B cell (primary cell): Measurements from ENCODE around the gene EVPL. TPM values are rescaled to one million over a fixed set of nuclear protein-coding genes. Genes with fewer than 3 reads are reported as not detected.

Experiments
- ATAC-seq: fragments of 200-7000 bp; cut with Tn5 transposase; one replicate; pipeline ENCODE4 v1.10.0; 2021; ENCODE audit warnings: low read depth, mild to moderate bottlenecking, moderate number of reproducible peaks, moderate library complexity
- CTCF ChIA-PET: fragments of 350-600 bp; sonication (Branson Sonifier 250); formaldehyde crosslinking; loops from one replicate; lab custom pipeline; 2021; ENCODE audit warnings: antibody characterized with exemption, inconsistent platforms; lab: Charles Lee
- POLR2A ChIA-PET: fragments of 350-600 bp; sonication (Branson Sonifier 250); formaldehyde crosslinking; loops from one replicate; lab custom pipeline; 2021; ENCODE audit warnings: antibody characterized with exemption; lab: Charles Lee
- DNase-seq: peaks from one replicate; pipeline ENCODE4 v3.0.0; 2013
- H2AFZ ChIP-seq: 2 replicates; pipeline ENCODE4 v1.6.1; 2012; ENCODE audit warnings: mild to moderate bottlenecking, low read depth, low read length; ENCODE audit not compliant: insufficient read depth, poor library complexity, severe bottlenecking
- H3K27ac ChIP-seq, 2 donors: 1 replicate in 1 of 2; 2 replicates in 1 of 2; pipeline ENCODE4 v1.5.1; 2012 to 2013; ENCODE audit warnings: low read length in 2 of 2, mild to moderate bottlenecking in 2 of 2, moderate library complexity in 1 of 2
- H3K27me3 ChIP-seq, 4 experiments: fragments of 200-600 bp in 1 of 4; sonication (generic) in 1 of 4; replicated peaks in 1 of 4; 1 replicate in 2 of 4; 2 replicates in 2 of 4; pipeline versions ENCODE4 v1.6.1 to v1.7.0; 2013 to 2016; ENCODE audit warnings: low read length in 3 of 4, mild to moderate bottlenecking in 2 of 4, mixed read lengths in 1 of 4, moderate library complexity in 1 of 4; ENCODE audit not compliant: insufficient read depth in 4 of 4, control insufficient read depth in 3 of 4; ENCODE audit errors: control extremely low read depth in 1 of 4
- H3K36me3 ChIP-seq, 2 experiments: replicated peaks in 1 of 2; 1 replicate in 1 of 2; 2 replicates in 1 of 2; pipeline versions ENCODE4 v1.6.1 to v1.7.1; 2013; ENCODE audit warnings: low read length in 1 of 2; ENCODE audit not compliant: insufficient read depth in 2 of 2, control insufficient read depth in 1 of 2; ENCODE audit errors: control extremely low read depth in 1 of 2, extremely low read depth in 1 of 2
- H3K4me1 ChIP-seq, 2 donors: fragments of 200-600 bp in 1 of 2; sonication (generic) in 1 of 2; 1 replicate in 1 of 2; 2 replicates in 1 of 2; pipeline versions ENCODE4 v1.5.1 to v1.6.1; 2013 to 2017; ENCODE audit warnings: low read length in 2 of 2; ENCODE audit not compliant: control insufficient read depth in 2 of 2, insufficient read depth in 2 of 2
- H3K4me2 ChIP-seq: replicated peaks from 2 replicates; pipeline ENCODE3; 2012; ENCODE audit warnings: mild to moderate bottlenecking, low read depth, low read length; ENCODE audit not compliant: poor library complexity, severe bottlenecking
- H3K4me3 ChIP-seq, 5 experiments: fragments of 200-600 bp in 1 of 5; sonication (generic) in 1 of 5; 1 replicate in 3 of 5; 2 replicates in 2 of 5; pipeline versions ENCODE4 v1.5.1 to v1.7.0; 2011 to 2016; ENCODE audit warnings: low read length in 4 of 5, mild to moderate bottlenecking in 4 of 5, low read depth in 2 of 5, control low read depth in 1 of 5, moderate library complexity in 1 of 5; ENCODE audit not compliant: insufficient read depth in 1 of 5; ENCODE audit errors: control extremely low read depth in 1 of 5, extremely low read depth in 1 of 5
- H3K79me2 ChIP-seq: fragments of 200-600 bp; sonication (generic); one replicate; pipeline ENCODE4 v1.6.0; 2016; ENCODE audit warnings: low read length; ENCODE audit not compliant: control insufficient read depth, insufficient read depth
- H3K9ac ChIP-seq: fragments of 200-600 bp; sonication (generic); 2 replicates; pipeline ENCODE4 v1.6.1; 2017; ENCODE audit warnings: mild to moderate bottlenecking, low read length, moderate library complexity
- H3K9me3 ChIP-seq, 3 donors: one replicate each; pipeline versions ENCODE4 v1.6.1 to v1.7.1; 2013; ENCODE audit warnings: low read length in 2 of 3; ENCODE audit not compliant: control insufficient read depth in 2 of 3, insufficient read depth in 1 of 3; ENCODE audit errors: control extremely low read depth in 1 of 3
- H4K20me1 ChIP-seq: 2 replicates; pipeline ENCODE4 v1.6.0; 2012; ENCODE audit warnings: mild to moderate bottlenecking, low read length; ENCODE audit not compliant: insufficient read depth, control insufficient read depth, poor library complexity, severe bottlenecking
- H3K27ac Mint-ChIP-seq: one replicate; pipeline ENCODE4 v1.8.0; 2021; ENCODE audit warnings: mixed read lengths
- H3K27me3 Mint-ChIP-seq: one replicate; pipeline ENCODE4 v1.8.0; 2021; ENCODE audit warnings: mixed read lengths
- H3K4me1 Mint-ChIP-seq: one replicate; pipeline ENCODE4 v1.8.0; 2021; ENCODE audit warnings: mixed read lengths
- H3K4me3 Mint-ChIP-seq: one replicate; pipeline ENCODE4 v1.8.0; 2021; ENCODE audit warnings: mixed read lengths
- H3K9me3 Mint-ChIP-seq: one replicate; pipeline ENCODE4 v1.8.0; 2022; ENCODE audit warnings: mixed read lengths; ENCODE audit not compliant: insufficient read depth
- CTCF ChIP-seq: fragments of 200-600 bp; IDR thresholded peaks from one replicate; pipeline ENCODE4 v1.8.0; 2022; ENCODE audit warnings: antibody characterized with exemption, mild to moderate bottlenecking
- EZH2 ChIP-seq: IDR thresholded peaks from 2 replicates; pipeline ENCODE4 v1.6.1; 2012; ENCODE audit warnings: borderline replicate concordance, low read depth, mild to moderate bottlenecking, moderate library complexity, low read length; ENCODE audit not compliant: insufficient read depth, poor library complexity, severe bottlenecking
- WGBS: methylation state at CpG from one replicate; pipeline ENCODE4 v1.1.5; 2013; ENCODE audit warnings: missing lambda C conversion rate; ENCODE audit not compliant: insufficient coverage; 5-methylcytosine and 5-hydroxymethylcytosine counted together
- intact Hi-C: fragments of 100-400 bp; cut with micrococcal nuclease; formaldehyde crosslinking; loops from one replicate; pipeline ENCODE4 v1.10.0; 2022
- polyA plus RNA-seq: library from polyadenylated mRNA; depleted of rRNA; stranded (reverse); fragments of >200 nt; gene quantifications from 2 replicates; pipeline ENCODE4 v1.2.3, GENCODE V29; 2012
- total RNA-seq, 2 donors: library from RNA; stranded (reverse); fragments of 120-200 nt in 1 of 2; gene quantifications; 1 replicate in 1 of 2; 2 replicates in 1 of 2; pipeline versions ENCODE4 v1.2.3 to v1.2.4, GENCODE V29; 2013 to 2022

The EVPL gene
- total and polyA plus RNA-seq, 2 donors (not counting 1 experiment from before 2014, with no cell fraction given) = not detected

- CTCF ChIA-PET = interaction anchor here (0.5 kb wide), 1 partner anchor 46 kb away, joined by 3 read pairs; no protein-coding TSS in a partner anchor
- Histone ChIP-seq H3K36me3 (peaks cover 20 to 81% of the 10 kb centered on the region in 2 experiments), H3K9ac (no peak overlapping the region), H3K27me3 (no peaks in the 10 kb centered on the region), H3K79me2 (peaks cover 7% of the 10 kb centered on the region), H3K9me3 (no peaks in the 10 kb centered on the region), H3K4me1 (no peaks in the 10 kb centered on the region), H3K4me2 (no peak overlapping the region), H4K20me1 (peaks cover 14% of the 10 kb centered on the region), H2AFZ (no peak overlapping the region), H3K27ac (no peak overlapping the region), H3K4me3 (no peak overlapping the region)
- Mint-ChIP-seq H3K27ac (no peak overlapping the region), H3K4me3 (no peak overlapping the region), H3K4me1 (peaks cover 6% of the 10 kb centered on the region), H3K9me3 (no peaks in the 10 kb centered on the region), H3K27me3 (no peaks in the 10 kb centered on the region)
- DNase-seq (no peak), ATAC-seq (no peak)
- POLR2A ChIA-PET = no interaction called here
- WGBS = 97% methylated on average over 15 of the region's 15 CpGs
- intact Hi-C loops = no loop called here
- no peak for TF ChIP-seq EZH2
- no peak for TF ChIP-seq CTCF
Observed at GRCh38 chr17:76049836-76050537, 22.9 kb upstream of the EVPL start.

- Histone ChIP-seq H3K36me3 (peaks cover 23 to 88% of the 10 kb centered on the region in 2 experiments), H4K20me1 (peaks cover 14% of the 10 kb centered on the region), H3K9ac (no peak overlapping the region), H3K4me3 (no peak overlapping the region), H3K9me3 (no peaks in the 10 kb centered on the region), H2AFZ (no peak overlapping the region), H3K79me2 (peaks cover 7% of the 10 kb centered on the region), H3K4me2 (no peak overlapping the region), H3K27ac (no peak overlapping the region), H3K4me1 (no peaks in the 10 kb centered on the region), H3K27me3 (no peaks in the 10 kb centered on the region)
- Mint-ChIP-seq H3K27me3 (no peaks in the 10 kb centered on the region), H3K9me3 (no peaks in the 10 kb centered on the region), H3K27ac (no peak overlapping the region), H3K4me3 (no peak overlapping the region), H3K4me1 (peaks cover 6% of the 10 kb centered on the region)
- CTCF ChIA-PET = interaction anchor here (0.9 kb wide), 1 partner anchor 35 kb away, joined by 3 read pairs; no protein-coding TSS in a partner anchor
- WGBS = 91% methylated on average over 2 of the region's 3 CpGs
- DNase-seq = no peak
- TF ChIP-seq CTCF (no peak), EZH2 (no peak)
- POLR2A ChIA-PET = no interaction called here
- intact Hi-C loops = no loop called here
- no peak for ATAC-seq
Observed at GRCh38 chr17:76049239-76049638, 22.1 kb upstream of the EVPL start.
